HG03520 (cell line): ENCODE data around the gene ZFP92.

ENCODE experiments used
- ATAC-seq: cut with Tn5 transposase; IDR thresholded peaks from one replicate; pipeline ENCODE4 v1.9.1; 2021; ENCODE audit warnings: mild to moderate bottlenecking, moderate library complexity; ENCODE audit not compliant: unreplicated experiment

Gene ZFP92

GRCh38 chrX:153407736-153408135 lies 3.5 kb upstream of the ZFP92 start:
- ATAC-seq, result no peak

- no peak for ATAC-seq
These were observed 3.0 kb upstream of the ZFP92 start for GRCh38 chrX:153408221-153408721.

- no peak for ATAC-seq
These were observed 2.4 kb upstream of the ZFP92 start for GRCh38 chrX:153408871-153409351.

GRCh38 chrX:153409414-153410101 lies 1.7 kb upstream of the ZFP92 start:
- ATAC-seq, result no peak

- no peak for ATAC-seq
These were observed 899 bp upstream of the ZFP92 start for GRCh38 chrX:153410373-153410772.

- no peak for ATAC-seq
These were observed 401 bp upstream of the ZFP92 start for GRCh38 chrX:153410888-153411254.

GRCh38 chrX:153411988-153412574 lies 809 bp downstream of the ZFP92 start:
- ATAC-seq, result no peak

- ATAC-seq, result no peak
These were observed 1.8 kb downstream of the ZFP92 start for GRCh38 chrX:153412746-153413720.

- no peak for ATAC-seq
These were observed 2.5 kb downstream of the ZFP92 start for GRCh38 chrX:153413731-153414130.

- no peak for ATAC-seq
These were observed 3.7 kb downstream of the ZFP92 start for GRCh38 chrX:153414856-153415510.

GRCh38 chrX:153416781-153417450 lies 5.6 kb downstream of the ZFP92 start:
- no peak for ATAC-seq

- no peak for ATAC-seq
These were observed 6.4 kb downstream of the ZFP92 start for GRCh38 chrX:153417637-153418036.

GRCh38 chrX:153420851-153421599 lies 9.8 kb downstream of the ZFP92 start:
- no peak for ATAC-seq

- no peak for ATAC-seq
These were observed 10.6 kb downstream of the ZFP92 start for GRCh38 chrX:153421856-153422255.

GRCh38 chrX:153423652-153424051 lies 12.4 kb downstream of the ZFP92 start:
- ATAC-seq, result no peak

- ATAC-seq, result no peak
These were observed 14.9 kb downstream of the ZFP92 start for GRCh38 chrX:153426204-153426603.

GRCh38 chrX:153430796-153431195 lies 19.5 kb downstream of the ZFP92 start:
- no peak for ATAC-seq

GRCh38 chrX:153433161-153433680 lies 21.9 kb downstream of the ZFP92 start:
- ATAC-seq, result no peak

- no peak for ATAC-seq
These were observed 22.6 kb downstream of the ZFP92 start for GRCh38 chrX:153433781-153434285.
